HEK293 (cell line): ENCODE results near the gene PRKCE.

Experiments used
- CTCF ChIA-PET: fragments of 350-600 bp; formaldehyde crosslinking; extraction: SDS; loops from one replicate; lab custom pipeline; 2021; ENCODE audit warnings: antibody characterized with exemption; lab: Yijun Ruan, JAX
- POLR2A ChIA-PET: fragments of 300-600 bp; formaldehyde crosslinking; extraction: SDS; loops from one replicate; lab custom pipeline; 2020; ENCODE audit warnings: antibody characterized with exemption, inconsistent platforms; lab: Yijun Ruan, JAX
- H3K27ac ChIP-seq: fragments of 200-500 bp; sonication (Bioruptor generic); 2 replicates; pipeline ENCODE4 v1.5.1; 2014; ENCODE audit warnings: low read depth, low read length, control low read depth, inconsistent platforms; ENCODE audit errors: extremely low read depth
- H3K36me3 ChIP-seq, 2 experiments: fragments of 200-500 bp in 1 of 2; sonication (Bioruptor generic) in 1 of 2; 1 replicate in 1 of 2; 2 replicates in 1 of 2; pipeline ENCODE4 v1.5.1; 2014 to 2017; ENCODE audit warnings: inconsistent platforms in 2 of 2, low read length in 2 of 2; ENCODE audit not compliant: control insufficient read depth in 2 of 2, insufficient read depth in 1 of 2
- H3K4me1 ChIP-seq: fragments of 200-500 bp; sonication (Bioruptor generic); 2 replicates; pipeline ENCODE4 v1.5.1; 2014; ENCODE audit warnings: mild to moderate bottlenecking, low read length, inconsistent platforms; ENCODE audit not compliant: control insufficient read depth, insufficient read depth
- H3K4me3 ChIP-seq: 2 replicates; pipeline ENCODE4 v1.5.1; 2011; ENCODE audit warnings: low read depth, mild to moderate bottlenecking, control low read depth, low read length, moderate library complexity
- H3K9me3 ChIP-seq: fragments of 200-500 bp; sonication (Bioruptor generic); 2 replicates; pipeline ENCODE4 v1.5.1; 2014; ENCODE audit warnings: low read depth, low read length, inconsistent platforms; ENCODE audit not compliant: control insufficient read depth, insufficient read depth
- GLI2 ChIP-seq: fragments of 450-650 bp; formaldehyde crosslinking; IDR thresholded peaks from 2 replicates; pipeline ENCODE4; 2017; ENCODE audit warnings: missing biosample characterization, missing genetic modification characterization, low read depth, borderline replicate concordance
- GLIS1 ChIP-seq: fragments of 450-650 bp; formaldehyde crosslinking; IDR thresholded peaks from 2 replicates; pipeline ENCODE4 v1.5.1; 2016; ENCODE audit warnings: missing biosample characterization, missing genetic modification characterization
- HOXD13 ChIP-seq: sonication (generic); formaldehyde crosslinking; IDR thresholded peaks from 2 replicates; pipeline ENCODE4 v1.8.0; 2022; ENCODE audit warnings: missing genetic modification reagents, borderline replicate concordance
- INSM2 ChIP-seq: fragments of 450-650 bp; formaldehyde crosslinking; IDR thresholded peaks from 2 replicates; pipeline ENCODE4 v1.5.1; 2016; ENCODE audit warnings: missing biosample characterization, missing genetic modification characterization
- PRDM1 ChIP-seq: fragments of 450-650 bp; formaldehyde crosslinking; IDR thresholded peaks from 2 replicates; pipeline ENCODE4; 2016; ENCODE audit warnings: missing biosample characterization, missing genetic modification characterization
- SP7 ChIP-seq: fragments of 450-650 bp; formaldehyde crosslinking; IDR thresholded peaks from 2 replicates; pipeline ENCODE4 v1.5.1; 2016; ENCODE audit warnings: missing biosample characterization, missing genetic modification characterization
- ZBTB17 ChIP-seq: fragments of 450-650 bp; formaldehyde crosslinking; IDR thresholded peaks from 2 replicates; pipeline ENCODE4 v1.5.1; 2016; ENCODE audit warnings: missing biosample characterization, missing genetic modification characterization
- ZBTB20 ChIP-seq: fragments of 450-650 bp; formaldehyde crosslinking; IDR thresholded peaks from 2 replicates; pipeline ENCODE4 v1.5.1; 2016; ENCODE audit warnings: missing biosample characterization, missing genetic modification characterization
- ZBTB48 ChIP-seq: fragments of 450-650 bp; formaldehyde crosslinking; IDR thresholded peaks from 2 replicates; pipeline ENCODE4 v1.5.1; 2016; ENCODE audit warnings: missing biosample characterization, missing genetic modification characterization
- ZFP37 ChIP-seq: fragments of 450-650 bp; formaldehyde crosslinking; IDR thresholded peaks from 2 replicates; pipeline ENCODE4 v1.5.1; 2016; ENCODE audit warnings: missing biosample characterization, missing genetic modification characterization
- ZNF148 ChIP-seq: fragments of 450-650 bp; formaldehyde crosslinking; IDR thresholded peaks from 2 replicates; pipeline ENCODE4 v1.5.0; 2017; ENCODE audit warnings: missing biosample characterization, missing genetic modification characterization, borderline replicate concordance
- ZNF221 ChIP-seq: fragments of 450-650 bp; formaldehyde crosslinking; IDR thresholded peaks from 2 replicates; pipeline ENCODE4 v1.5.1; 2017; ENCODE audit warnings: missing biosample characterization, missing genetic modification characterization, borderline replicate concordance
- ZNF24 ChIP-seq: fragments of 450-650 bp; formaldehyde crosslinking; IDR thresholded peaks from 2 replicates; pipeline ENCODE4 v1.5.1; 2016; ENCODE audit warnings: missing biosample characterization, missing genetic modification characterization
- ZNF544 ChIP-seq: fragments of 450-650 bp; formaldehyde crosslinking; IDR thresholded peaks from 2 replicates; pipeline ENCODE4 v1.5.0; 2017; ENCODE audit warnings: missing biosample characterization, missing genetic modification characterization
- ZNF600 ChIP-seq: fragments of 450-650 bp; formaldehyde crosslinking; IDR thresholded peaks from 2 replicates; pipeline ENCODE4 v1.5.1; 2016; ENCODE audit warnings: missing biosample characterization, missing genetic modification characterization
- ZNF654 ChIP-seq: fragments of 450-650 bp; formaldehyde crosslinking; IDR thresholded peaks from 2 replicates; pipeline ENCODE4 v1.5.1; 2016; ENCODE audit warnings: low read depth, missing biosample characterization, missing genetic modification characterization
- TF ChIP-seq, protein P1 (sequence below): fragments of 450-650 bp; formaldehyde crosslinking; IDR thresholded peaks from 2 replicates; pipeline ENCODE4 v1.5.1; 2016; ENCODE audit warnings: missing biosample characterization, missing genetic modification characterization
- TF ChIP-seq, protein P2 (sequence below): fragments of 450-650 bp; IDR thresholded peaks from 2 replicates; pipeline ENCODE4 v1.5.1; 2018; ENCODE audit warnings: missing biosample characterization, mild to moderate bottlenecking, missing genetic modification characterization
- TF ChIP-seq, protein P3 (sequence below): fragments of 450-650 bp; formaldehyde crosslinking; IDR thresholded peaks from 2 replicates; pipeline ENCODE4 v1.5.1; 2016; ENCODE audit warnings: missing biosample characterization, missing genetic modification characterization

PRKCE gene

GRCh38 chr2:45812011-45812500, 160.6 kb downstream of the PRKCE start (continued):
- TF ChIP-seq GLIS1 (tag by site-specific recombination) (peak; percentile 91), ZNF24 (0 out of 2 replicates have a peak, but pooled peaks have one; percentile 43), INSM2 (tag by site-specific recombination) (0 out of 2 replicates have a peak, but pooled peaks have one; percentile 25)

- H3K36me3 ChIP-seq = no peaks in the 10 kb centered on the region
- H3K9me3 ChIP-seq = no peaks in the 10 kb centered on the region
- no peak overlapping the region for H3K4me3 ChIP-seq
- ChIA-PET CTCF (interaction anchor here (0.6 kb wide), 1 partner anchor 192 kb away, joined by 3 read pairs; no protein-coding TSS in a partner anchor), POLR2A (interaction anchor here (1.0 kb wide), 1 partner anchor 9 kb away, joined by 3 read pairs; no protein-coding TSS in a partner anchor)
- peak overlapping the region; percentile 8 for H3K27ac ChIP-seq
- peaks cover 43% of the 10 kb centered on the region for H3K4me1 ChIP-seq
- TF ChIP-seq INSM2 (tag by site-specific recombination) (0 out of 2 replicates have a peak, but pooled peaks have one; percentile 36), ZBTB17 (tag by site-specific recombination) (0 out of 2 replicates have a peak, but pooled peaks have one; percentile 13), ZBTB20 (tag by site-specific recombination) (peak; percentile 86), GLI2 (tag by site-specific recombination) (no peak), ZNF600 (tag by site-specific recombination) (peak; percentile 36), ZNF148 (tag by site-specific recombination) (no peak), ZBTB48 (no peak), ZNF544 (tag by site-specific recombination) (no peak), PRDM1 (no peak), SP7 (tag by site-specific recombination) (peak; percentile 24; the same call in 1 of the 2 replicates), ZNF654 (tag by site-specific recombination) (no peak), HOXD13 (no peak), ZNF221 (no peak), ZFP37 (no peak)
- TF ChIP-seq, protein P1, sequence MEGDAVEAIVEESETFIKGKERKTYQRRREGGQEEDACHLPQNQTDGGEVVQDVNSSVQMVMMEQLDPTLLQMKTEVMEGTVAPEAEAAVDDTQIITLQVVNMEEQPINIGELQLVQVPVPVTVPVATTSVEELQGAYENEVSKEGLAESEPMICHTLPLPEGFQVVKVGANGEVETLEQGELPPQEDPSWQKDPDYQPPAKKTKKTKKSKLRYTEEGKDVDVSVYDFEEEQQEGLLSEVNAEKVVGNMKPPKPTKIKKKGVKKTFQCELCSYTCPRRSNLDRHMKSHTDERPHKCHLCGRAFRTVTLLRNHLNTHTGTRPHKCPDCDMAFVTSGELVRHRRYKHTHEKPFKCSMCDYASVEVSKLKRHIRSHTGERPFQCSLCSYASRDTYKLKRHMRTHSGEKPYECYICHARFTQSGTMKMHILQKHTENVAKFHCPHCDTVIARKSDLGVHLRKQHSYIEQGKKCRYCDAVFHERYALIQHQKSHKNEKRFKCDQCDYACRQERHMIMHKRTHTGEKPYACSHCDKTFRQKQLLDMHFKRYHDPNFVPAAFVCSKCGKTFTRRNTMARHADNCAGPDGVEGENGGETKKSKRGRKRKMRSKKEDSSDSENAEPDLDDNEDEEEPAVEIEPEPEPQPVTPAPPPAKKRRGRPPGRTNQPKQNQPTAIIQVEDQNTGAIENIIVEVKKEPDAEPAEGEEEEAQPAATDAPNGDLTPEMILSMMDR (tag by site-specific recombination) = no peak
- TF ChIP-seq, protein P2, sequence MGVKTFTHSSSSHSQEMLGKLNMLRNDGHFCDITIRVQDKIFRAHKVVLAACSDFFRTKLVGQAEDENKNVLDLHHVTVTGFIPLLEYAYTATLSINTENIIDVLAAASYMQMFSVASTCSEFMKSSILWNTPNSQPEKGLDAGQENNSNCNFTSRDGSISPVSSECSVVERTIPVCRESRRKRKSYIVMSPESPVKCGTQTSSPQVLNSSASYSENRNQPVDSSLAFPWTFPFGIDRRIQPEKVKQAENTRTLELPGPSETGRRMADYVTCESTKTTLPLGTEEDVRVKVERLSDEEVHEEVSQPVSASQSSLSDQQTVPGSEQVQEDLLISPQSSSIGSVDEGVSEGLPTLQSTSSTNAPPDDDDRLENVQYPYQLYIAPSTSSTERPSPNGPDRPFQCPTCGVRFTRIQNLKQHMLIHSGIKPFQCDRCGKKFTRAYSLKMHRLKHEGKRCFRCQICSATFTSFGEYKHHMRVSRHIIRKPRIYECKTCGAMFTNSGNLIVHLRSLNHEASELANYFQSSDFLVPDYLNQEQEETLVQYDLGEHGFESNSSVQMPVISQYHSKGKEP (tag by site-specific recombination) = peak; percentile 59; the same call in 1 of the 2 replicates
- TF ChIP-seq, protein P3, sequence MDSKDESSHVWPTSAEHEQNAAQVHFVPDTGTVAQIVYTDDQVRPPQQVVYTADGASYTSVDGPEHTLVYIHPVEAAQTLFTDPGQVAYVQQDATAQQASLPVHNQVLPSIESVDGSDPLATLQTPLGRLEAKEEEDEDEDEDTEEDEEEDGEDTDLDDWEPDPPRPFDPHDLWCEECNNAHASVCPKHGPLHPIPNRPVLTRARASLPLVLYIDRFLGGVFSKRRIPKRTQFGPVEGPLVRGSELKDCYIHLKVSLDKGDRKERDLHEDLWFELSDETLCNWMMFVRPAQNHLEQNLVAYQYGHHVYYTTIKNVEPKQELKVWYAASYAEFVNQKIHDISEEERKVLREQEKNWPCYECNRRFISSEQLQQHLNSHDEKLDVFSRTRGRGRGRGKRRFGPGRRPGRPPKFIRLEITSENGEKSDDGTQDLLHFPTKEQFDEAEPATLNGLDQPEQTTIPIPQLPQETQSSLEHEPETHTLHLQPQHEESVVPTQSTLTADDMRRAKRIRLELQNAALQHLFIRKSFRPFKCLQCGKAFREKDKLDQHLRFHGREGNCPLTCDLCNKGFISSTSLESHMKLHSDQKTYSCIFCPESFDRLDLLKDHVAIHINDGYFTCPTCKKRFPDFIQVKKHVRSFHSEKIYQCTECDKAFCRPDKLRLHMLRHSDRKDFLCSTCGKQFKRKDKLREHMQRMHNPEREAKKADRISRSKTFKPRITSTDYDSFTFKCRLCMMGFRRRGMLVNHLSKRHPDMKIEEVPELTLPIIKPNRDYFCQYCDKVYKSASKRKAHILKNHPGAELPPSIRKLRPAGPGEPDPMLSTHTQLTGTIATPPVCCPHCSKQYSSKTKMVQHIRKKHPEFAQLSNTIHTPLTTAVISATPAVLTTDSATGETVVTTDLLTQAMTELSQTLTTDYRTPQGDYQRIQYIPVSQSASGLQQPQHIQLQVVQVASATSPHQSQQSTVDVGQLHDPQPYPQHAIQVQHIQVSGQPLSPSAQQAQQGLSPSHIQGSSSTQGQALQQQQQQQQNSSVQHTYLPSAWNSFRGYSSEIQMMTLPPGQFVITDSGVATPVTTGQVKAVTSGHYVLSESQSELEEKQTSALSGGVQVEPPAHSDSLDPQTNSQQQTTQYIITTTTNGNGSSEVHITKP (tag by site-specific recombination) = peak; percentile 62
These were observed 161.8 kb downstream of the PRKCE start for GRCh38 chr2:45813003-45813941.
